ENCODE measurements around the gene MUC2.

- no peak for TF ChIP-seq POLR2AphosphoS5 (IDR thresholded peaks at IDR 0.05)
- no peak for TF ChIP-seq CTCF (IDR thresholded peaks at IDR 0.05)
- no peak for TF ChIP-seq EP300 (IDR thresholded peaks at IDR 0.05)
Observed at GRCh38 chr11:1092919-1093318, 18.2 kb downstream of the MUC2 start.
